ENCODE measurements around the gene MRPL43. TPM values are rescaled to one million over a fixed set of nuclear protein-coding genes. Genes with fewer than 3 reads are reported as not detected.
A peak's percentile ranks its signal among the peaks of the same experiment; 100 is the strongest.

MRPL43 gene
- total RNA-seq, 1 donor from 2014 or later = 24.5 TPM

- TF ChIP-seq EZH2phosphoT487 (IDR thresholded peaks at IDR 0.05) = no peak
- TF ChIP-seq EZH2 (IDR thresholded peaks at IDR 0.05) = no peak
- TF ChIP-seq CTCF (IDR thresholded peaks at IDR 0.05) = no peak
- H3K27me3 Mint-ChIP-seq (ENCODE audit: insufficient read depth, low read depth) = peaks cover 31% of the 10 kb centered on the region
These were observed 33.3 kb upstream of the MRPL43 start for GRCh38 chr10:101020427-101021075.

GRCh38 chr10:101019440-101019703 lies 32.1 kb upstream of the MRPL43 start:
- H3K27me3 ChIP-seq = peaks cover 70% of the 10 kb centered on the region
- no peak overlapping the region for H2AFZ ChIP-seq (replicated peaks)
- H3K27ac ChIP-seq = no peak overlapping the region
- no peaks in the 10 kb centered on the region for H3K36me3 ChIP-seq
- H3K9me3 ChIP-seq (ENCODE audit: low read depth) = no peaks in the 10 kb centered on the region
- no peak for DNase-seq (ENCODE audit: low spot score)
- no peaks in the 10 kb centered on the region for H4K20me1 ChIP-seq (ENCODE audit: low read depth)
- H3K36me3 Mint-ChIP-seq = no peaks in the 10 kb centered on the region
- H3K4me3 ChIP-seq = no peak overlapping the region
- no peaks in the 10 kb centered on the region for H3K9me3 Mint-ChIP-seq
- H3K27ac Mint-ChIP-seq = no peak overlapping the region
- H3K27me3 Mint-ChIP-seq (ENCODE audit: insufficient read depth, low read depth) = peaks cover 33% of the 10 kb centered on the region
- H3K4me3 Mint-ChIP-seq = no peak overlapping the region
- no peak for TF ChIP-seq EZH2 (IDR thresholded peaks at IDR 0.05)
- H3K9ac ChIP-seq = no peak overlapping the region
- no peaks in the 10 kb centered on the region for H3K79me2 ChIP-seq (ENCODE audit: low read depth)
- H3F3A ChIP-seq (ENCODE audit: low read depth) = peaks cover 8% of the 10 kb centered on the region
- peaks cover 9% of the 10 kb centered on the region for H3K4me1 ChIP-seq
- H3K4me1 Mint-ChIP-seq = peaks cover 24% of the 10 kb centered on the region
- peak overlapping the region; percentile 62 for H3K4me2 ChIP-seq

More at GRCh38 chr10:101020427-101021075, 33.3 kb upstream of the MRPL43 start:
- peaks cover 59% of the 10 kb centered on the region for H3K27me3 ChIP-seq
- Mint-ChIP-seq H3K4me3 (no peak overlapping the region), H3K36me3 (no peaks in the 10 kb centered on the region), H3K9me3 (no peaks in the 10 kb centered on the region), H3K4me1 (peaks cover 18% of the 10 kb centered on the region), H3K27ac (no peak overlapping the region)
- no peak overlapping the region for H2AFZ ChIP-seq (replicated peaks)
- H3K4me3 ChIP-seq = no peak overlapping the region
- H3F3A ChIP-seq (ENCODE audit: low read depth) = peaks cover 8% of the 10 kb centered on the region
- no peaks in the 10 kb centered on the region for H3K79me2 ChIP-seq (ENCODE audit: low read depth)
- H3K27ac ChIP-seq = no peak overlapping the region
- no peak overlapping the region for H3K9ac ChIP-seq
- no peak overlapping the region for H3K4me2 ChIP-seq
- no peak for DNase-seq (ENCODE audit: low spot score)
- no peaks in the 10 kb centered on the region for H3K9me3 ChIP-seq (ENCODE audit: low read depth)
- peaks cover 9% of the 10 kb centered on the region for H3K4me1 ChIP-seq
- no peaks in the 10 kb centered on the region for H4K20me1 ChIP-seq (ENCODE audit: low read depth)
- no peaks in the 10 kb centered on the region for H3K36me3 ChIP-seq

DNA sequence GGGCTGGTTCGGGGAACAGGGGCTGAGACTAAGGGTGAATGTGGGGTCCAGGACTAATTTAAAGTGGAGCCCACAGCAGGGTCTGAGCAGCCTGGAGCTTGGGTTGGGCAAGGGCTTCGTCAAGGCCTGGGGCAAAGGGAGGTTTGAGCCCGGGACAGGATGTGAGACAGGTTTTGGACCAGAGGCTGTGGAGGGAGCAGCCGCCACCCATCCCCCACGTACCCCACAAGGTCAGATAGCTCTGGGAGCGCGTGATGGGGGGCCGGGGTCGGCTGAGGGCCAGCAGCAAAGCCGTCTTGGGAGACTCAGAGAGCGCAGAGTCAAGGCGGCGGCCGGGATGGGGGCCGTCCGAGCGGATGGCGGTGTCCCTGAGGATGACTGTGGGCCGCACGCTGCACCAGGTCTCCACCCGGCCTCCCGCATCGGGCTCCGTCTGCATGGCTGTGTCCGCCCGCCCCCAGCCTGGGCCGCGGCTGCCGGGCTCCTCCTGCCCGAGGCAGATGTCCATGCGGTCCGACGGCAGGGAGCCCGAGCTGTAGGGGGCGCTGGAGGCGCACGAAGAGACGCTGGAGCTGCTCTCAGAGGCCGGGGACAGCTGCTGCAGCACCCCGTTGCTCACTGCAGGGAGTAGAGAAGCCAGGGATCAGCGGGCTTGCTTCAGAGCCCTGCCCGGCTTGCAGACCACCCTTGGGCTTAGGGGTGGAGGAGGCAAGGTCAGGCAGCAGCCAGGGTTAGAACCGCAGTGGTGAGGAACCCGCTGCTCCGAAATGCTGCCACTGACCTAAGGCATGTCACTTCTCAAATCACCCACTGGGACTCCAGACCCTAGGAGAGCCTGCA lies 31.5 kb upstream of the MRPL43 start:
- H3K9ac ChIP-seq = no peak overlapping the region
- no peaks in the 10 kb centered on the region for H3K79me2 ChIP-seq (ENCODE audit: low read depth)
- no peaks in the 10 kb centered on the region for H4K20me1 ChIP-seq (ENCODE audit: low read depth)
- Mint-ChIP-seq H3K4me1 (peaks cover 28% of the 10 kb centered on the region), H3K27me3 (ENCODE audit: insufficient read depth, low read depth) (peaks cover 33% of the 10 kb centered on the region), H3K36me3 (no peaks in the 10 kb centered on the region), H3K4me3 (no peak overlapping the region), H3K9me3 (no peaks in the 10 kb centered on the region), H3K27ac (no peak overlapping the region)
- H3K4me2 ChIP-seq = peak overlapping the region; percentile 62
- peaks cover 8% of the 10 kb centered on the region for H3F3A ChIP-seq (ENCODE audit: low read depth)
- TF ChIP-seq EZH2 (IDR thresholded peaks at IDR 0.05) = peak; percentile 33
- peak; percentile 60 for TF ChIP-seq EZH2phosphoT487 (IDR thresholded peaks at IDR 0.05)
- peak; percentile 83 for TF ChIP-seq CTCF (IDR thresholded peaks at IDR 0.05)
- H2AFZ ChIP-seq (replicated peaks) = peak overlapping the region; percentile 30
- peaks cover 71% of the 10 kb centered on the region for H3K27me3 ChIP-seq
- peak overlapping the region; percentile 26 for H3K4me3 ChIP-seq
- no peaks in the 10 kb centered on the region for H3K36me3 ChIP-seq
- no peak overlapping the region for H3K27ac ChIP-seq
- peaks cover 9% of the 10 kb centered on the region for H3K4me1 ChIP-seq
- no peaks in the 10 kb centered on the region for H3K9me3 ChIP-seq (ENCODE audit: low read depth)
- DNase-seq (ENCODE audit: low spot score) = peak; percentile 93

All from neural progenitor cell (in vitro differentiated cells).